T-helper 2 cell treated with Interferon-gamma antibody and Interleukin-4, amounts not matched to agents 5 μg/mL and 100 μg/mL, for 36 hours (primary cell): Measurements from ENCODE around the gene FGF14.
A peak's percentile ranks its signal among the peaks of the same experiment; 100 is the strongest.

Source experiments
- DNase-seq: peaks from one replicate; pipeline ENCODE4 v3.0.0; 2021; ENCODE audit warnings: low spot score
- H3K27ac Mint-ChIP-seq: one replicate; pipeline ENCODE4 v1.8.0; 2021; ENCODE audit warnings: mild to moderate bottlenecking, mixed read lengths
- H3K27me3 Mint-ChIP-seq: one replicate; pipeline ENCODE4 v1.8.0; 2021; ENCODE audit warnings: low read depth, mixed read lengths
- H3K36me3 Mint-ChIP-seq: one replicate; pipeline ENCODE4 v1.8.0; 2021; ENCODE audit warnings: low read depth, mixed read lengths
- H3K4me1 Mint-ChIP-seq: one replicate; pipeline ENCODE4 v1.8.0; 2021; ENCODE audit warnings: low read depth, mixed read lengths
- H3K4me3 Mint-ChIP-seq: one replicate; pipeline ENCODE4 v1.8.0; 2022; ENCODE audit warnings: mild to moderate bottlenecking, moderate library complexity, mixed read lengths
- H3K9me3 Mint-ChIP-seq: one replicate; pipeline ENCODE4 v1.8.0; 2021; ENCODE audit warnings: mixed read lengths

Gene FGF14

GRCh38 chr13:102392481-102393209 is 9.2 kb downstream of the FGF14 start:
- peaks cover 26% of the 10 kb centered on the region for H3K4me1 Mint-ChIP-seq
- peaks cover 19% of the 10 kb centered on the region for H3K27me3 Mint-ChIP-seq
- no peaks in the 10 kb centered on the region for H3K36me3 Mint-ChIP-seq
- H3K4me3 Mint-ChIP-seq: peak overlapping the region; percentile 25
- no peaks in the 10 kb centered on the region for H3K9me3 Mint-ChIP-seq
- DNase-seq: peak; percentile 53
- H3K27ac Mint-ChIP-seq: peak overlapping the region; percentile 34

GRCh38 chr13:102386461-102386860 is 15.4 kb downstream of the FGF14 start:
- Mint-ChIP-seq H3K4me3 (no peak overlapping the region), H3K4me1 (peaks cover under 1% of the 10 kb centered on the region), H3K27me3 (peaks cover 22% of the 10 kb centered on the region), H3K27ac (no peak overlapping the region), H3K9me3 (no peaks in the 10 kb centered on the region), H3K36me3 (no peaks in the 10 kb centered on the region)
- no peak for DNase-seq

DNA sequence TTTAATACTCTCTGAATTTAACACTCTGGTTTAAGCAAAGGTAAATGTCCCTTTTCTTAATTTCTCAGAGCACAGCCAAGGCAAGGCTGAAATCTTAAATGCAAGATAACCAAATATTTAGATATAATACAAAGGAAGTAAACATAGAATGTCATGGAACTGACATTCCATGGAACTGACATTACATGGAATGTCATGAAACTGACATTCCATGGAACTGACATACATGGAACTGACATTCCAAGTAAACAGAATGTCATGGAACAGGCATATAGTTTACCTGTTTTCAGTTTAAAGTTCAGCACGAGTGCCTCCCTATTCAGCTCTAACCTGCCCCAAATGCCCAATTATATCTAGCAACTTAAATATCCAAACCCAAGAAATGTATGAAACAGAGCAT is 21.8 kb downstream of the FGF14 start:
- no peak overlapping the region for H3K4me3 Mint-ChIP-seq

DNA sequence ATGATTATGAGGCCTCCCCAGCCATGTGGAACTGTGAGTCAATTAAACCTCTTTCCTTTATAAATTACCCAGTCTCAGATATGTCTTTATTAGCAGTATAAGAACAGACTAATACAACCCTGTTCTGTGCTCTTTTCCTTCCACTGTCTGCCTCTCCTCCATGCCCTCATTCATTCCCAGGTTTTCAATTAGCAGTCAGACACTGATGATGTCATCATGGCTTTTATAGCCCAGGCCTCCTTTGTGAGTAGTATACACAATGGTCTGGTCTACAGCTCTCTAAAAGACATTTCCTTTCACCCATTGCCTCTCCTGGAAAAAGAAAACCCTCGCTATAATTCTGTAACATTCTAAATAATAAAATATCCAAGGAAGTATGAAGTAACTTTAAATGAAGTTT is 25.5 kb downstream of the FGF14 start:
- no peaks in the 10 kb centered on the region for H3K4me1 Mint-ChIP-seq
- DNase-seq: no peak
- H3K9me3 Mint-ChIP-seq: no peaks in the 10 kb centered on the region
- H3K27ac Mint-ChIP-seq: no peak overlapping the region
- H3K27me3 Mint-ChIP-seq: peaks cover 7% of the 10 kb centered on the region
- H3K36me3 Mint-ChIP-seq: no peaks in the 10 kb centered on the region
- no peak overlapping the region for H3K4me3 Mint-ChIP-seq

More for the DNA sequence above, 21.8 kb downstream of the FGF14 start:
- no peaks in the 10 kb centered on the region for H3K9me3 Mint-ChIP-seq
- no peaks in the 10 kb centered on the region for H3K4me1 Mint-ChIP-seq
- no peak overlapping the region for H3K27ac Mint-ChIP-seq
- H3K36me3 Mint-ChIP-seq: no peaks in the 10 kb centered on the region
- DNase-seq: no peak
- H3K27me3 Mint-ChIP-seq: peaks cover 18% of the 10 kb centered on the region

- H3K27ac Mint-ChIP-seq: no peak overlapping the region
- no peak overlapping the region for H3K4me3 Mint-ChIP-seq
- no peaks in the 10 kb centered on the region for H3K27me3 Mint-ChIP-seq
- H3K4me1 Mint-ChIP-seq: no peaks in the 10 kb centered on the region
- H3K9me3 Mint-ChIP-seq: no peaks in the 10 kb centered on the region
- H3K36me3 Mint-ChIP-seq: no peaks in the 10 kb centered on the region
- DNase-seq: no peak
These were observed 27.1 kb downstream of the FGF14 start for GRCh38 chr13:102374726-102375125.

GRCh38 chr13:102374233-102374632 is 27.6 kb downstream of the FGF14 start:
- DNase-seq: no peak
- Mint-ChIP-seq H3K4me1 (no peaks in the 10 kb centered on the region), H3K27me3 (no peaks in the 10 kb centered on the region), H3K36me3 (no peaks in the 10 kb centered on the region), H3K4me3 (no peak overlapping the region), H3K27ac (no peak overlapping the region), H3K9me3 (no peaks in the 10 kb centered on the region)

- no peaks in the 10 kb centered on the region for H3K4me1 Mint-ChIP-seq
- DNase-seq: no peak
- no peaks in the 10 kb centered on the region for H3K36me3 Mint-ChIP-seq
- H3K9me3 Mint-ChIP-seq: no peaks in the 10 kb centered on the region
- H3K27ac Mint-ChIP-seq: no peak overlapping the region
- no peaks in the 10 kb centered on the region for H3K27me3 Mint-ChIP-seq
- no peak overlapping the region for H3K4me3 Mint-ChIP-seq
These were observed 28.6 kb downstream of the FGF14 start for GRCh38 chr13:102373221-102373620.

- no peak overlapping the region for H3K4me3 Mint-ChIP-seq
- H3K36me3 Mint-ChIP-seq: no peaks in the 10 kb centered on the region
- no peaks in the 10 kb centered on the region for H3K4me1 Mint-ChIP-seq
- DNase-seq: no peak
- H3K9me3 Mint-ChIP-seq: no peaks in the 10 kb centered on the region
- H3K27ac Mint-ChIP-seq: no peak overlapping the region
- peaks cover 2% of the 10 kb centered on the region for H3K27me3 Mint-ChIP-seq
These were observed 32.5 kb downstream of the FGF14 start for GRCh38 chr13:102369302-102369701.

DNA sequence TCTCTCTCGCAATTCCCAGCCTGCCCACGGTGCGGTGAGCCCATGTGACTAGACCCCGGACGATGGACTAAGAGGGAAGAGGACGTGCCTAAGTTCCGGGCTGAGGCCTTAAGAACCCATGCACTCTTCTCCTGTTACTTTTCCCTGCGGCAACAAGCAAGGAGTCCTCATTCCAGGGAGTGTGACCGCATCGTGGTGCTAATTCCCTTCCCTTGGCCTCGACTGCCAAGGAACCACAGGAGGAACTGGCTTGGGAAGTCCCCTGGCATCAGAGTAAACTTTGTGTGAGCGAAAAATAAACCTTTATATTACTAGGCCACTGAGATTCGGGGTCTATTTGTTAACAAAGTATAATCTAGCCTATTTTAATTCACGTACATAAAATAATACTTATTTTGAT is 34.0 kb downstream of the FGF14 start:
- H3K4me1 Mint-ChIP-seq: no peaks in the 10 kb centered on the region
- H3K27me3 Mint-ChIP-seq: peaks cover 2% of the 10 kb centered on the region
- H3K27ac Mint-ChIP-seq: no peak overlapping the region
- no peak overlapping the region for H3K4me3 Mint-ChIP-seq
- no peaks in the 10 kb centered on the region for H3K9me3 Mint-ChIP-seq
- H3K36me3 Mint-ChIP-seq: no peaks in the 10 kb centered on the region
- DNase-seq: no peak

GRCh38 chr13:102361113-102361512 is 40.7 kb downstream of the FGF14 start:
- Mint-ChIP-seq H3K4me1 (no peaks in the 10 kb centered on the region), H3K9me3 (no peaks in the 10 kb centered on the region), H3K27ac (no peak overlapping the region), H3K36me3 (no peaks in the 10 kb centered on the region), H3K4me3 (no peak overlapping the region), H3K27me3 (peaks cover 2% of the 10 kb centered on the region)
- DNase-seq: no peak

- Mint-ChIP-seq H3K27ac (no peak overlapping the region), H3K36me3 (no peaks in the 10 kb centered on the region), H3K27me3 (no peaks in the 10 kb centered on the region), H3K4me3 (no peak overlapping the region), H3K9me3 (no peaks in the 10 kb centered on the region), H3K4me1 (no peaks in the 10 kb centered on the region)
- DNase-seq: no peak
These were observed 42.6 kb downstream of the FGF14 start for GRCh38 chr13:102359264-102359663.

DNA sequence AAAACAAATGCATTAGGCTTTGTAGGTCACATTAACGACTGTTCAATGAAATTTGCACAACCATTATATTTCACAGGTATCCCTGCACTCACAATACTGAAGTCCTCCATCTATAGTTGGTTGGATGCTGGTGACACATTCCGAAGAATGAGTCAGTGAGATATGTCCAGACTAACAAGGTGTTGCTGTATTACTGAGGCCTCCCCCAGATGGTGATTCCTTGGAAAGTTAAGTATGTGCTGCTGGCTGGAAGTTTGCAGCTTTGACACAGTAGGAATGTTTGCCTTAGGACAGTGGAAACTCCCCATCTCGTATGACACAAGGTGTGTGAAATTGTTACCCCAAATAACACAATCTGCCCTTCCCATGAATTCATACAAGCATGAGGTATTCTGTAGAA is 46.6 kb downstream of the FGF14 start:
- Mint-ChIP-seq H3K4me3 (no peak overlapping the region), H3K36me3 (no peaks in the 10 kb centered on the region), H3K4me1 (no peaks in the 10 kb centered on the region), H3K27ac (no peak overlapping the region), H3K27me3 (no peaks in the 10 kb centered on the region), H3K9me3 (no peaks in the 10 kb centered on the region)
- no peak for DNase-seq

GRCh38 chr13:102354011-102354410 is 47.8 kb downstream of the FGF14 start:
- Mint-ChIP-seq H3K9me3 (no peaks in the 10 kb centered on the region), H3K36me3 (no peaks in the 10 kb centered on the region), H3K4me3 (no peak overlapping the region), H3K4me1 (no peaks in the 10 kb centered on the region), H3K27me3 (no peaks in the 10 kb centered on the region), H3K27ac (no peak overlapping the region)
- DNase-seq: no peak

DNA sequence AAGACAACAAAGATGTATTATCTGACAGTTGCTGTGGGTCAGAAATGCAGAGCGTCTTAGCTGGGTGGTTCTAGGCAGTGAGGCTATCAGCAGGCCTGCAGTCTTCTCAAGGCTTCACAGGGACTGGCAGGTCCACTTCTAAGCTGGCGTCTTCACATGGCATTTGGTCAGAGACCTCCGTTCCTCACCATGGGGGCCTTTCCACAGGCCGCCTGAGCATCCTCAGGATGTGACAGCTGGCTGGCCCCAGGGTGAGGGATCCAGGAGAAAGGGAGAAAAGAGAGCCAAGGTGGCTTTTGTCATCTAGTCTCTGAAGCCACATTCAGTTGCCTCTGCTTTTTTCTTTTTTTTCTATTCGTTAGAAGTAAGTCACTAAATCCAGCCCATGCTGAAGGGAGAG is 50.3 kb downstream of the FGF14 start:
- Mint-ChIP-seq H3K27ac (no peak overlapping the region), H3K4me1 (no peaks in the 10 kb centered on the region), H3K4me3 (no peak overlapping the region), H3K9me3 (no peaks in the 10 kb centered on the region), H3K27me3 (no peaks in the 10 kb centered on the region), H3K36me3 (no peaks in the 10 kb centered on the region)
- DNase-seq: no peak

GRCh38 chr13:102347490-102347889 is 54.4 kb downstream of the FGF14 start:
- no peak overlapping the region for H3K27ac Mint-ChIP-seq
- H3K36me3 Mint-ChIP-seq: no peaks in the 10 kb centered on the region
- H3K4me1 Mint-ChIP-seq: no peaks in the 10 kb centered on the region
- H3K9me3 Mint-ChIP-seq: no peaks in the 10 kb centered on the region
- H3K27me3 Mint-ChIP-seq: no peaks in the 10 kb centered on the region
- no peak for DNase-seq
- no peak overlapping the region for H3K4me3 Mint-ChIP-seq
